Caco-2 (cell line): ENCODE measurements around the gene GFY. TPM values are rescaled to one million over a fixed set of nuclear protein-coding genes. Genes with fewer than 3 reads are reported as not detected.

Experiments
- BruUV-seq: library from RNA; stranded (reverse); fragments of 400-500 nt; replicated peaks from 2 replicates; lab custom pipeline; 2021; lab: Mats Ljungman, UMichigan
- CTCF ChIA-PET: fragments of 300-600 bp; sonication (Branson Sonifier 250); formaldehyde crosslinking; loops from one replicate; lab custom pipeline; 2022; ENCODE audit warnings: antibody characterized with exemption; lab: Charles Lee
- POLR2A ChIA-PET: fragments of 300-600 bp; sonication (Branson Sonifier 250); formaldehyde crosslinking; loops from one replicate; lab custom pipeline; 2022; ENCODE audit warnings: antibody characterized with exemption; lab: Charles Lee
- DNase-seq, 2 experiments: peaks; one replicate each; pipeline versions ENCODE4 v3.0.0 to v3.0.0-alpha.2; 2020 to 2022
- H3K27me3 ChIP-seq: replicated peaks from 2 replicates; pipeline ENCODE4 v1.6.0; 2011; ENCODE audit warnings: low read length; ENCODE audit not compliant: control insufficient read depth, insufficient read depth
- H3K36me3 ChIP-seq: 2 replicates; pipeline ENCODE4 v1.5.1; 2011; ENCODE audit warnings: low read length; ENCODE audit not compliant: control insufficient read depth, insufficient read depth
- H3K4me1 ChIP-seq: fragments of 250-450 bp; sonication (Bioruptor Pico); 2 replicates; pipeline ENCODE4 v1.5.1; 2020; ENCODE audit warnings: mild to moderate bottlenecking
- H3K4me3 ChIP-seq: 2 replicates; pipeline ENCODE4 v1.5.1; 2011; ENCODE audit warnings: low read depth, mild to moderate bottlenecking, control low read depth, low read length
- H3K9me3 ChIP-seq: fragments of 250-450 bp; sonication (Bioruptor Pico); 2 replicates; pipeline ENCODE4 v1.5.1; 2020; ENCODE audit warnings: mild to moderate bottlenecking, moderate library complexity
- H3K27ac Mint-ChIP-seq: one replicate; pipeline ENCODE4 v1.8.0; 2022; ENCODE audit warnings: mixed read lengths; ENCODE audit not compliant: unreplicated experiment
- H3K27me3 Mint-ChIP-seq: one replicate; pipeline ENCODE4 v1.8.0; 2022; ENCODE audit warnings: mixed read lengths; ENCODE audit not compliant: insufficient read depth, unreplicated experiment
- H3K36me3 Mint-ChIP-seq: one replicate; pipeline ENCODE4 v1.8.0; 2022; ENCODE audit warnings: mild to moderate bottlenecking, mixed read lengths; ENCODE audit not compliant: insufficient read depth, unreplicated experiment
- H3K4me1 Mint-ChIP-seq: one replicate; pipeline ENCODE4 v1.8.0; 2022; ENCODE audit warnings: low read depth, mixed read lengths; ENCODE audit not compliant: unreplicated experiment
- H3K4me3 Mint-ChIP-seq: one replicate; pipeline ENCODE4 v1.8.0; 2022; ENCODE audit warnings: mild to moderate bottlenecking, moderate library complexity, mixed read lengths; ENCODE audit not compliant: unreplicated experiment
- H3K9me3 Mint-ChIP-seq: one replicate; pipeline ENCODE4 v1.8.0; 2022; ENCODE audit warnings: mixed read lengths; ENCODE audit not compliant: unreplicated experiment
- CTCF ChIP-seq, 2 experiments: fragments of 200-600 bp in 1 of 2; IDR thresholded peaks; 1 replicate in 1 of 2; 2 replicates in 1 of 2; pipeline versions ENCODE4 v1.5.1 to v1.8.0; 2011 to 2022; ENCODE audit warnings: antibody characterized with exemption in 1 of 2, control low read depth in 1 of 2, inconsistent platforms in 1 of 2, low read depth in 1 of 2, low read length in 1 of 2, mild to moderate bottlenecking in 1 of 2, moderate library complexity in 1 of 2; ENCODE audit not compliant: insufficient read depth in 1 of 2, severe bottlenecking in 1 of 2, unreplicated experiment in 1 of 2
- intact Hi-C: fragments of 100-400 bp; cut with micrococcal nuclease; formaldehyde crosslinking; loops from one replicate; pipeline ENCODE4 v1.10.0; 2022; ENCODE audit not compliant: unreplicated experiment
- total RNA-seq: library from RNA; stranded (reverse); gene quantifications from 2 replicates; pipeline ENCODE4 v1.2.3, GENCODE V29; 2022

GFY gene
- total RNA-seq, 1 experiment from 2014 or later: 0.25 TPM

GRCh38 chr19:49415102-49415809 is 9.9 kb upstream of the GFY start:
- H3K4me3 ChIP-seq: no peak overlapping the region
- DNase-seq: no peak
- H3K4me1 ChIP-seq: no peaks in the 10 kb centered on the region
- Mint-ChIP-seq H3K36me3 (no peaks in the 10 kb centered on the region), H3K9me3 (no peaks in the 10 kb centered on the region), H3K4me1 (no peaks in the 10 kb centered on the region), H3K4me3 (no peak overlapping the region), H3K27ac (no peak overlapping the region), H3K27me3 (peaks cover 20% of the 10 kb centered on the region)
- no peaks in the 10 kb centered on the region for H3K27me3 ChIP-seq
- no peak for TF ChIP-seq CTCF (IDR thresholded peaks at IDR 0.05; ENCODE audit: insufficient read depth in 1 of 2, low read depth in 1 of 2, low read length in 1 of 2, severe bottlenecking in 1 of 2, unreplicated experiment in 1 of 2)
- no peaks in the 10 kb centered on the region for H3K9me3 ChIP-seq
- intact Hi-C loops: no loop called here
- POLR2A ChIA-PET: no interaction called here
- CTCF ChIA-PET: no interaction called here
- no TSS peak for BruUV-seq
- no peaks in the 10 kb centered on the region for H3K36me3 ChIP-seq

- TF ChIP-seq CTCF (IDR thresholded peaks at IDR 0.05; ENCODE audit: insufficient read depth in 1 of 2, low read depth in 1 of 2, low read length in 1 of 2, severe bottlenecking in 1 of 2, unreplicated experiment in 1 of 2): no peak
These were observed 9.4 kb upstream of the GFY start for GRCh38 chr19:49415810-49416200.

GRCh38 chr19:49417088-49417487 is 8.1 kb upstream of the GFY start:
- Histone ChIP-seq H3K4me1 (peaks cover 9% of the 10 kb centered on the region; the same call in 1 of the 2 replicates), H3K36me3 (no peaks in the 10 kb centered on the region), H3K9me3 (no peaks in the 10 kb centered on the region), H3K27me3 (no peaks in the 10 kb centered on the region), H3K4me3 (no peak overlapping the region)
- Mint-ChIP-seq H3K27ac (no peak overlapping the region), H3K36me3 (peaks cover 6% of the 10 kb centered on the region), H3K9me3 (no peaks in the 10 kb centered on the region), H3K27me3 (peaks cover 26% of the 10 kb centered on the region), H3K4me3 (no peak overlapping the region), H3K4me1 (peaks cover 8% of the 10 kb centered on the region)
- CTCF ChIA-PET: interaction anchor here (0.6 to 1.5 kb wide), 3 partner anchors 10 to 25 kb away, joined by 3 to 6 read pairs (median 3); no protein-coding TSS in a partner anchor
- TF ChIP-seq CTCF (IDR thresholded peaks at IDR 0.05; ENCODE audit: insufficient read depth in 1 of 2, low read depth in 1 of 2, low read length in 1 of 2, severe bottlenecking in 1 of 2, unreplicated experiment in 1 of 2): no peak
- POLR2A ChIA-PET: no interaction called here
- no TSS peak for BruUV-seq
- intact Hi-C loops: no loop called here
- peak in 1 of 2 experiments; percentile 30 for DNase-seq

More at GRCh38 chr19:49415810-49416200, 9.4 kb upstream of the GFY start:
- Histone ChIP-seq H3K27me3 (no peaks in the 10 kb centered on the region), H3K4me3 (no peak overlapping the region), H3K36me3 (no peaks in the 10 kb centered on the region), H3K9me3 (no peaks in the 10 kb centered on the region), H3K4me1 (peaks cover 4% of the 10 kb centered on the region; the same call in 1 of the 2 replicates)
- Mint-ChIP-seq H3K27ac (no peak overlapping the region), H3K27me3 (peaks cover 20% of the 10 kb centered on the region), H3K36me3 (peaks cover 1% of the 10 kb centered on the region), H3K4me1 (no peaks in the 10 kb centered on the region), H3K9me3 (no peaks in the 10 kb centered on the region), H3K4me3 (no peak overlapping the region)
- ChIA-PET CTCF (no interaction called here), POLR2A (no interaction called here)
- no peak for DNase-seq
- BruUV-seq: no TSS peak
- intact Hi-C loops: no loop called here
